HG03097 (cell line): ENCODE measurements around the gene ZNF546.
"Not testable (repeated sequence)": the region's sequence is repeated elsewhere in the genome, so short reads cannot be mapped to it uniquely, and the experiment has no call there.

Experiments used
- ATAC-seq: cut with Tn5 transposase; IDR thresholded peaks from one replicate; pipeline ENCODE4 v1.9.1; 2021; ENCODE audit not compliant: unreplicated experiment, low FRiP score

The ZNF546 gene

GRCh38 chr19:39983695-39984300 lies 13.1 kb upstream of the ZNF546 start:
- no peak for ATAC-seq

- ATAC-seq, result no peak
Measured at GRCh38 chr19:39986643-39987042, 10.2 kb upstream of the ZNF546 start.

GRCh38 chr19:39987167-39987566 lies 9.7 kb upstream of the ZNF546 start:
- no peak for ATAC-seq

- ATAC-seq, result no peak
Measured at GRCh38 chr19:39987596-39987995, 9.3 kb upstream of the ZNF546 start.

GRCh38 chr19:39993605-39994004 lies 3.3 kb upstream of the ZNF546 start:
- no peak for ATAC-seq

GRCh38 chr19:39994361-39994760 lies 2.5 kb upstream of the ZNF546 start:
- ATAC-seq, result no peak

- no peak for ATAC-seq
Measured at GRCh38 chr19:39995794-39996193, 1.1 kb upstream of the ZNF546 start.

GRCh38 chr19:39996218-39996810 lies 546 bp upstream of the ZNF546 start:
- no peak for ATAC-seq

- no peak for ATAC-seq
Measured at GRCh38 chr19:39997638-39998216, 867 bp downstream of the ZNF546 start.

GRCh38 chr19:39998501-39998900 lies 1.6 kb downstream of the ZNF546 start:
- ATAC-seq, result no peak

- ATAC-seq, result no peak
Measured at GRCh38 chr19:40005691-40006272, 8.9 kb downstream of the ZNF546 start.

GRCh38 chr19:40006273-40006691 lies 9.4 kb downstream of the ZNF546 start:
- ATAC-seq, result no peak

GRCh38 chr19:40009674-40010073 lies 12.8 kb downstream of the ZNF546 start:
- no peak for ATAC-seq

GRCh38 chr19:40013991-40014390 lies 17.1 kb downstream of the ZNF546 start:
- no peak for ATAC-seq

GRCh38 chr19:40023969-40024368 lies 27.1 kb downstream of the ZNF546 start:
- ATAC-seq, result no peak

- ATAC-seq, result no peak
Measured at GRCh38 chr19:40025938-40026596, 29.2 kb downstream of the ZNF546 start.

- no peak for ATAC-seq
Measured at GRCh38 chr19:40026597-40026970, 29.7 kb downstream of the ZNF546 start.

GRCh38 chr19:40033989-40034560 lies 37.2 kb downstream of the ZNF546 start:
- no peak for ATAC-seq

- no peak for ATAC-seq
Measured at GRCh38 chr19:40035996-40036395, 39.1 kb downstream of the ZNF546 start.

- not testable (repeated sequence) for ATAC-seq
Measured at GRCh38 chr19:40038047-40038446, 41.2 kb downstream of the ZNF546 start.

GRCh38 chr19:40041718-40042117 lies 44.9 kb downstream of the ZNF546 start:
- not testable (repeated sequence) for ATAC-seq
